ENCODE data around the gene TOPBP1. TPM values are rescaled to one million over a fixed set of nuclear protein-coding genes. Genes with fewer than 3 reads are reported as not detected.

Gene TOPBP1
- total RNA-seq, 2 experiments from 2014 or later: 131 to 139 TPM

DNA sequence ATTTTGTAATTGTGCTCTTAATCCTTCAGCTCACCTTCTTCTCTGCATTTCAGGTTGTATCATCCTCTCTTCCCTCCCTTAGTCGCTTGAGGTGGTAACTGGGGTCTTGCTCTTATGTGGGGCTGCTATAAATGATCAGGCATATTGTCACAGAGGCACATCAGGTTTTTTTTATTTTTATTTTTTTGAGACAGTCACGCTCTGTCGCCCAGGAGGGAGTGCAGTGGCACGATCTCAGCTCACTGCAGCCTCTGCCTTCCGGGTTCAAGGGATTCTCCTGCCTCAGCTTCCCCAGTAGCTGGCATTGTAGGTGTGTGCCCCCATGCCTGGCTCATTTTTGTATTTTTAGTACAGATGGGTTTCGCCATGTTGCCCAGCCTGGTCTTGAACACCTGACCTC lies 78.3 kb downstream of the TOPBP1 start:
- Histone ChIP-seq H3K4me2 (ENCODE audit: low read length) (no peak overlapping the region), H3K9me3 (ENCODE audit: low read length) (no peaks in the 10 kb centered on the region), H3K4me1 (ENCODE audit: insufficient read depth, low read length, poor library complexity, severe bottlenecking) (peaks cover 33% of the 10 kb centered on the region), H3K79me2 (ENCODE audit: insufficient read depth, low read depth, low read length) (peaks cover 96% of the 10 kb centered on the region), H3K9me2 (ENCODE audit: insufficient read depth, low read length) (no peaks in the 10 kb centered on the region), H3K4me3 (ENCODE audit: low read depth, low read length, poor library complexity, severe bottlenecking) (no peak overlapping the region), H3K36me3 (ENCODE audit: insufficient read depth, low read length) (peaks cover 97% of the 10 kb centered on the region), H3K27ac (ENCODE audit: low read depth, low read length, poor library complexity, severe bottlenecking) (no peak overlapping the region), H2AFZ (ENCODE audit: low read length) (no peak overlapping the region), H4K20me1 (ENCODE audit: insufficient read depth, low read length) (peaks cover 41% of the 10 kb centered on the region)
- BruUV-seq (replicated peaks): no TSS peak
- CTCF ChIA-PET (ENCODE audit: unreplicated experiment): no interaction called here
- intact Hi-C loops (cut with micrococcal nuclease; ENCODE audit: unreplicated experiment): no loop called here
- POLR2A ChIA-PET: interaction anchor here (1.1 kb wide), 1 partner anchor 58 kb away, joined by 5 read pairs; no protein-coding TSS in a partner anchor
- no peak for DNase-seq (ENCODE audit: low spot score)
- TF ChIP-seq EZH2phosphoT487 (IDR thresholded peaks at IDR 0.05; ENCODE audit: borderline replicate concordance, low read depth, low read length): no peak
- TF ChIP-seq, protein P1, sequence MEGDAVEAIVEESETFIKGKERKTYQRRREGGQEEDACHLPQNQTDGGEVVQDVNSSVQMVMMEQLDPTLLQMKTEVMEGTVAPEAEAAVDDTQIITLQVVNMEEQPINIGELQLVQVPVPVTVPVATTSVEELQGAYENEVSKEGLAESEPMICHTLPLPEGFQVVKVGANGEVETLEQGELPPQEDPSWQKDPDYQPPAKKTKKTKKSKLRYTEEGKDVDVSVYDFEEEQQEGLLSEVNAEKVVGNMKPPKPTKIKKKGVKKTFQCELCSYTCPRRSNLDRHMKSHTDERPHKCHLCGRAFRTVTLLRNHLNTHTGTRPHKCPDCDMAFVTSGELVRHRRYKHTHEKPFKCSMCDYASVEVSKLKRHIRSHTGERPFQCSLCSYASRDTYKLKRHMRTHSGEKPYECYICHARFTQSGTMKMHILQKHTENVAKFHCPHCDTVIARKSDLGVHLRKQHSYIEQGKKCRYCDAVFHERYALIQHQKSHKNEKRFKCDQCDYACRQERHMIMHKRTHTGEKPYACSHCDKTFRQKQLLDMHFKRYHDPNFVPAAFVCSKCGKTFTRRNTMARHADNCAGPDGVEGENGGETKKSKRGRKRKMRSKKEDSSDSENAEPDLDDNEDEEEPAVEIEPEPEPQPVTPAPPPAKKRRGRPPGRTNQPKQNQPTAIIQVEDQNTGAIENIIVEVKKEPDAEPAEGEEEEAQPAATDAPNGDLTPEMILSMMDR (conservative IDR thresholded peaks at IDR 0.05; ENCODE audit: low read length): no peak

DNA sequence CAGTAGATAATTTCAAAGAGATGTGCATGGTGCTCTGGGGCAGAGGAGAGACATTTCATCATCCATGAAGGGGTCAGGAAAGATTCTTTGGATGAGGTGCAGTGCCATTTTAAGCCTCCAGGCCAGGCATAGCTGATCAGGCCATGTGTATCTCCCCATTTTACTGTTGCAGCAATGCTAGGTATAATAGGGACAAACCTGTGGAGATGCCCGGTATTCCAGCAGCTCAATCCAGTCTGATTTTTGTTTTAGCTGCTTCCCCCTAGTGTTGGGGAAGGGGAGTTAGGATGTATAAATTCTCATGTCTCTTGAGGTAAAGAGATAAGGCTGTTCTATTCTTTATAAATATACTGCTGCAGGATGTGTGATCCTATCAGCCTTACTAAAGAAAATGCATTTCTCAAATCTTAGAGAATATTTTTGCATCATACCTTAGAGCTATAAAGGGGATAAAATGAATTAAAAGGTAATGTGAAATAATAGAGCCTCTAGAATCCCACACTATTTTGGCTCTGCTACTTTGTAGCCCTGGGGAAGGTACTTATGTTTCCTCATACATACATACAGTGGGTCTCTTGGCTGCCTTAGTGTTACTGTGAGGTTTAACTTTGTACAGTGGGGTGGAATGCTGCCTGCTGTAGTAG lies 83.1 kb downstream of the TOPBP1 start:
- TF ChIP-seq, protein P1 (conservative IDR thresholded peaks at IDR 0.05; ENCODE audit: low read length): peak; percentile 88
- TF ChIP-seq EZH2phosphoT487 (IDR thresholded peaks at IDR 0.05; ENCODE audit: borderline replicate concordance, low read depth, low read length): no peak
- peaks cover 95% of the 10 kb centered on the region for H3K79me2 ChIP-seq (ENCODE audit: insufficient read depth, low read depth, low read length)
- no peaks in the 10 kb centered on the region for H3K9me2 ChIP-seq (ENCODE audit: insufficient read depth, low read length)
- H3K9me3 ChIP-seq (ENCODE audit: low read length): no peaks in the 10 kb centered on the region
- no peak overlapping the region for H2AFZ ChIP-seq (ENCODE audit: low read length)
- CTCF ChIA-PET (ENCODE audit: unreplicated experiment): interaction anchor here (2.5 kb wide), 1 partner anchor 111 kb away, joined by 7 read pairs; no protein-coding TSS in a partner anchor
- H3K27ac ChIP-seq (ENCODE audit: low read depth, low read length, poor library complexity, severe bottlenecking): peak overlapping the region; percentile 31
- peaks cover 60% of the 10 kb centered on the region for H3K4me1 ChIP-seq (ENCODE audit: insufficient read depth, low read length, poor library complexity, severe bottlenecking)
- H3K4me3 ChIP-seq (ENCODE audit: low read depth, low read length, poor library complexity, severe bottlenecking): peak overlapping the region; percentile 87
- peaks cover 91% of the 10 kb centered on the region for H3K36me3 ChIP-seq (ENCODE audit: insufficient read depth, low read length)
- POLR2A ChIA-PET: interaction anchor here (1.3 to 3.3 kb wide), 8 partner anchors 33 to 132 kb away, joined by 3 to 14 read pairs (median 4); no protein-coding TSS in a partner anchor
- intact Hi-C loops (cut with micrococcal nuclease; ENCODE audit: unreplicated experiment): loop anchor here (10.0 kb wide), 1 partner anchor 226 kb away; the partner anchor contains the start of gene SRPRB
- H4K20me1 ChIP-seq (ENCODE audit: insufficient read depth, low read length): peaks cover 50% of the 10 kb centered on the region
- peak overlapping the region; percentile 70 for H3K4me2 ChIP-seq (ENCODE audit: low read length)
- peak; percentile 23 for DNase-seq (ENCODE audit: low spot score)
- BruUV-seq (replicated peaks): TSS peak; percentile 1

DNA sequence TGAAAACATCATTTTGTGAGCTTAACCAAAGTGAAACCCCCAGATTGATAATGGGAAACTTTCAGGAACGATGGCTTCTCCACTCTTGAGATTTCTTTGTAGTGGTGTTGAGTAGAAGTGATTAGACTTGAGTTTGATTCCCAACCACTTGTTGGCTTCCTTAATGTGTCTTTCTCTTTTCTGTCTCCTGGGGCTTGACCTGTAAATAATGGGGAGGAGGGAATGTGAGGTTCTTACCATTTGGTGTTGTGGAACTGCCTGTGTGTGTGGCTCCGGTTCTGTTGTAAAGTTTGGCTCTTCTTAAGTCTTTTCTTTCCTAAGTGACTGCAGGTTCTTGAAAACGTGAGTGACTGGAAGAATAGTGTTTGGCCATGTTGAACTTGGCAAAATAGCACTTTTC lies 85.6 kb downstream of the TOPBP1 start:
- TF ChIP-seq, protein P1 (conservative IDR thresholded peaks at IDR 0.05; ENCODE audit: low read length): no peak
- TF ChIP-seq EZH2phosphoT487 (IDR thresholded peaks at IDR 0.05; ENCODE audit: borderline replicate concordance, low read depth, low read length): no peak
- ChIA-PET POLR2A (interaction anchor here (0.8 to 6.6 kb wide), 9 partner anchors 30 to 129 kb away, joined by 3 to 79 read pairs (median 7); no protein-coding TSS in a partner anchor), CTCF (ENCODE audit: unreplicated experiment) (no interaction called here)
- peaks cover 67% of the 10 kb centered on the region for H3K36me3 ChIP-seq (ENCODE audit: insufficient read depth, low read length)
- no peak overlapping the region for H2AFZ ChIP-seq (ENCODE audit: low read length)
- peaks cover 61% of the 10 kb centered on the region for H3K4me1 ChIP-seq (ENCODE audit: insufficient read depth, low read length, poor library complexity, severe bottlenecking)
- no peak for DNase-seq (ENCODE audit: low spot score)
- H3K4me2 ChIP-seq (ENCODE audit: low read length): peak overlapping the region; percentile 83
- no TSS peak for BruUV-seq (replicated peaks)
- peak overlapping the region; percentile 87 for H3K4me3 ChIP-seq (ENCODE audit: low read depth, low read length, poor library complexity, severe bottlenecking)
- no peaks in the 10 kb centered on the region for H3K9me2 ChIP-seq (ENCODE audit: insufficient read depth, low read length)
- intact Hi-C loops (cut with micrococcal nuclease; ENCODE audit: unreplicated experiment): loop anchor here (10.0 kb wide), 1 partner anchor 229 kb away; the partner anchor contains the start of gene SRPRB
- H3K9me3 ChIP-seq (ENCODE audit: low read length): no peaks in the 10 kb centered on the region
- H3K27ac ChIP-seq (ENCODE audit: low read depth, low read length, poor library complexity, severe bottlenecking): peak overlapping the region; percentile 61
- peaks cover 37% of the 10 kb centered on the region for H4K20me1 ChIP-seq (ENCODE audit: insufficient read depth, low read length)
- H3K79me2 ChIP-seq (ENCODE audit: insufficient read depth, low read depth, low read length): peaks cover 70% of the 10 kb centered on the region

Data from OCI-LY7 (cell line).